HG02840 (cell line): ENCODE results near the gene SEMA4C.

ENCODE experiments used
- ATAC-seq: cut with Tn5 transposase; IDR thresholded peaks from one replicate; pipeline ENCODE4 v1.9.1; 2021; ENCODE audit warnings: mild to moderate bottlenecking, moderate library complexity, moderate number of reproducible peaks; ENCODE audit not compliant: unreplicated experiment, low FRiP score

The SEMA4C gene

GRCh38 chr2:96826546-96827278, 43.2 kb downstream of the SEMA4C start:
- no peak for ATAC-seq

- ATAC-seq, result no peak
Observed at GRCh38 chr2:96825057-96825456, 44.8 kb downstream of the SEMA4C start.

GRCh38 chr2:96824079-96824870, 45.6 kb downstream of the SEMA4C start:
- no peak for ATAC-seq

- no peak for ATAC-seq
Observed at GRCh38 chr2:96823198-96823597, 46.7 kb downstream of the SEMA4C start.

GRCh38 chr2:96822786-96823185, 47.1 kb downstream of the SEMA4C start:
- no peak for ATAC-seq

- no peak for ATAC-seq
Observed at GRCh38 chr2:96821113-96821675, 48.7 kb downstream of the SEMA4C start.

- ATAC-seq, result no peak
Observed at GRCh38 chr2:96819876-96820511, 49.9 kb downstream of the SEMA4C start.

GRCh38 chr2:96819128-96819875, 50.6 kb downstream of the SEMA4C start:
- no peak for ATAC-seq

GRCh38 chr2:96817882-96818281, 52.0 kb downstream of the SEMA4C start:
- ATAC-seq, result no peak

- ATAC-seq, result no peak
Observed at GRCh38 chr2:96816836-96817702, 52.8 kb downstream of the SEMA4C start.

- ATAC-seq, result peak; percentile 77
Observed at GRCh38 chr2:96816127-96816835, 53.6 kb downstream of the SEMA4C start, which contains the start of gene CNNM3. CNNM3 (plus strand) TSS chr2:96816268; CDS start chr2:96816278, 10 bp downstream.

GRCh38 chr2:96815326-96816126, 54.4 kb downstream of the SEMA4C start:
- peak; percentile 5 for ATAC-seq

- ATAC-seq, result no peak
Observed at GRCh38 chr2:96813656-96814055, 56.2 kb downstream of the SEMA4C start.

- no peak for ATAC-seq
Observed at GRCh38 chr2:96811917-96812316, 58.0 kb downstream of the SEMA4C start.

GRCh38 chr2:96810783-96811192, 59.1 kb downstream of the SEMA4C start:
- no peak for ATAC-seq

- no peak for ATAC-seq
Observed at GRCh38 chr2:96809951-96810782, 59.7 kb downstream of the SEMA4C start.
